Measurements from ENCODE around the gene C1orf159. TPM values are rescaled to one million over a fixed set of nuclear protein-coding genes. Genes with fewer than 3 reads are reported as not detected.
A peak's percentile ranks its signal among the peaks of the same experiment; 100 is the strongest.

Gene C1orf159
- total RNA-seq, 1 donor from 2014 or later: 8.0 TPM

- no peaks in the 10 kb centered on the region for H3K27me3 Mint-ChIP-seq (ENCODE audit: insufficient read depth, low read depth)
- no peaks in the 10 kb centered on the region for H3F3A ChIP-seq (ENCODE audit: low read depth)
- H3K36me3 Mint-ChIP-seq: no peaks in the 10 kb centered on the region
- H3K27me3 ChIP-seq: peaks cover 24% of the 10 kb centered on the region
- peak overlapping the region; percentile 33 for H3K4me3 ChIP-seq
- peaks cover 4% of the 10 kb centered on the region for H3K9me3 Mint-ChIP-seq
- no peak for TF ChIP-seq EZH2phosphoT487 (IDR thresholded peaks at IDR 0.05)
- TF ChIP-seq CTCF (IDR thresholded peaks at IDR 0.05): no peak
- TF ChIP-seq EZH2 (IDR thresholded peaks at IDR 0.05): no peak
- H2AFZ ChIP-seq (replicated peaks): no peak overlapping the region
- no peak overlapping the region for H3K27ac Mint-ChIP-seq
- peak overlapping the region; percentile 76 for H3K4me2 ChIP-seq
- no peak overlapping the region for H3K9ac ChIP-seq
- H4K20me1 ChIP-seq (ENCODE audit: low read depth): no peaks in the 10 kb centered on the region
- H3K27ac ChIP-seq: no peak overlapping the region
- no peaks in the 10 kb centered on the region for H3K79me2 ChIP-seq (ENCODE audit: low read depth)
- H3K4me1 ChIP-seq: peaks cover 17% of the 10 kb centered on the region
- no peaks in the 10 kb centered on the region for H3K36me3 ChIP-seq
- no peak overlapping the region for H3K4me3 Mint-ChIP-seq
- no peak for DNase-seq (ENCODE audit: low spot score)
- no peaks in the 10 kb centered on the region for H3K9me3 ChIP-seq (ENCODE audit: low read depth)
- H3K4me1 Mint-ChIP-seq: peaks cover 13% of the 10 kb centered on the region
Measured at GRCh38 chr1:1137256-1138045, 21.6 kb upstream of the C1orf159 start.

GRCh38 chr1:1136547-1137230 lies 20.8 kb upstream of the C1orf159 start:
- DNase-seq (ENCODE audit: low spot score): peak; percentile 69

More at GRCh38 chr1:1136547-1137230, 20.8 kb upstream of the C1orf159 start:
- H3K27me3 Mint-ChIP-seq (ENCODE audit: insufficient read depth, low read depth): no peaks in the 10 kb centered on the region
- H3K9me3 Mint-ChIP-seq: peaks cover 4% of the 10 kb centered on the region
- Histone ChIP-seq H3F3A (ENCODE audit: low read depth) (no peaks in the 10 kb centered on the region), H2AFZ (replicated peaks) (no peak overlapping the region), H3K9ac (no peak overlapping the region), H4K20me1 (ENCODE audit: low read depth) (no peaks in the 10 kb centered on the region), H3K27ac (no peak overlapping the region), H3K36me3 (no peaks in the 10 kb centered on the region), H3K4me3 (peak overlapping the region; percentile 33), H3K9me3 (ENCODE audit: low read depth) (no peaks in the 10 kb centered on the region), H3K27me3 (peaks cover 24% of the 10 kb centered on the region), H3K4me2 (peak overlapping the region; percentile 76), H3K79me2 (ENCODE audit: low read depth) (no peaks in the 10 kb centered on the region), H3K4me1 (peaks cover 17% of the 10 kb centered on the region)
- H3K4me3 Mint-ChIP-seq: no peak overlapping the region
- no peak for TF ChIP-seq CTCF (IDR thresholded peaks at IDR 0.05)
- no peak for TF ChIP-seq EZH2 (IDR thresholded peaks at IDR 0.05)
- TF ChIP-seq EZH2phosphoT487 (IDR thresholded peaks at IDR 0.05): no peak
- peaks cover 11% of the 10 kb centered on the region for H3K4me1 Mint-ChIP-seq
- no peaks in the 10 kb centered on the region for H3K36me3 Mint-ChIP-seq
- no peak overlapping the region for H3K27ac Mint-ChIP-seq

Data from neural progenitor cell (in vitro differentiated cells).